Mucosa of stomach (tissue), 1 donor: ENCODE data around the gene PAH.

ENCODE experiments used
- H3K27me3 ChIP-seq: one replicate; pipeline ENCODE4 v1.7.0; 2013; ENCODE audit warnings: mild to moderate bottlenecking, low read length; ENCODE audit not compliant: control insufficient read depth, insufficient read depth
- H3K36me3 ChIP-seq: one replicate; pipeline ENCODE4 v1.7.0; 2013; ENCODE audit warnings: low read length; ENCODE audit not compliant: control insufficient read depth, insufficient read depth
- H3K4me1 ChIP-seq: one replicate; pipeline ENCODE4 v1.7.0; 2013; ENCODE audit warnings: mild to moderate bottlenecking, low read length; ENCODE audit not compliant: control insufficient read depth, insufficient read depth
- H3K4me3 ChIP-seq: one replicate; pipeline ENCODE4 v1.7.0; 2013; ENCODE audit warnings: low read length
- H3K9ac ChIP-seq: one replicate; pipeline ENCODE4 v1.7.0; 2013; ENCODE audit warnings: mild to moderate bottlenecking, low read length, moderate library complexity
- H3K9me3 ChIP-seq: one replicate; pipeline ENCODE4 v1.7.0; 2013; ENCODE audit warnings: mild to moderate bottlenecking, low read length, moderate library complexity; ENCODE audit not compliant: control insufficient read depth
- donor health status: Pancreatic carcinoma.

The PAH gene

GRCh38 chr12:102799229-102799628 is 117.8 kb downstream of the PAH start:
- Histone ChIP-seq H3K4me1 (no peaks in the 10 kb centered on the region), H3K9ac (no peak overlapping the region), H3K27me3 (no peaks in the 10 kb centered on the region), H3K36me3 (no peaks in the 10 kb centered on the region), H3K4me3 (no peak overlapping the region), H3K9me3 (no peaks in the 10 kb centered on the region)

GRCh38 chr12:102797528-102797927 is 119.5 kb downstream of the PAH start:
- no peak overlapping the region for H3K4me3 ChIP-seq
- no peak overlapping the region for H3K9ac ChIP-seq
- no peaks in the 10 kb centered on the region for H3K36me3 ChIP-seq
- no peaks in the 10 kb centered on the region for H3K4me1 ChIP-seq
- no peaks in the 10 kb centered on the region for H3K9me3 ChIP-seq
- no peaks in the 10 kb centered on the region for H3K27me3 ChIP-seq

- no peaks in the 10 kb centered on the region for H3K4me1 ChIP-seq
Measured at GRCh38 chr12:102793921-102794320, 123.1 kb downstream of the PAH start.

More at GRCh38 chr12:102793921-102794320, 123.1 kb downstream of the PAH start:
- no peaks in the 10 kb centered on the region for H3K9me3 ChIP-seq
- no peaks in the 10 kb centered on the region for H3K36me3 ChIP-seq
- no peak overlapping the region for H3K4me3 ChIP-seq
- no peak overlapping the region for H3K9ac ChIP-seq
- no peaks in the 10 kb centered on the region for H3K27me3 ChIP-seq
